Measurements from ENCODE around the gene PTCD3.
A peak's percentile ranks its signal among the peaks of the same experiment; 100 is the strongest.

Gene PTCD3

DNA sequence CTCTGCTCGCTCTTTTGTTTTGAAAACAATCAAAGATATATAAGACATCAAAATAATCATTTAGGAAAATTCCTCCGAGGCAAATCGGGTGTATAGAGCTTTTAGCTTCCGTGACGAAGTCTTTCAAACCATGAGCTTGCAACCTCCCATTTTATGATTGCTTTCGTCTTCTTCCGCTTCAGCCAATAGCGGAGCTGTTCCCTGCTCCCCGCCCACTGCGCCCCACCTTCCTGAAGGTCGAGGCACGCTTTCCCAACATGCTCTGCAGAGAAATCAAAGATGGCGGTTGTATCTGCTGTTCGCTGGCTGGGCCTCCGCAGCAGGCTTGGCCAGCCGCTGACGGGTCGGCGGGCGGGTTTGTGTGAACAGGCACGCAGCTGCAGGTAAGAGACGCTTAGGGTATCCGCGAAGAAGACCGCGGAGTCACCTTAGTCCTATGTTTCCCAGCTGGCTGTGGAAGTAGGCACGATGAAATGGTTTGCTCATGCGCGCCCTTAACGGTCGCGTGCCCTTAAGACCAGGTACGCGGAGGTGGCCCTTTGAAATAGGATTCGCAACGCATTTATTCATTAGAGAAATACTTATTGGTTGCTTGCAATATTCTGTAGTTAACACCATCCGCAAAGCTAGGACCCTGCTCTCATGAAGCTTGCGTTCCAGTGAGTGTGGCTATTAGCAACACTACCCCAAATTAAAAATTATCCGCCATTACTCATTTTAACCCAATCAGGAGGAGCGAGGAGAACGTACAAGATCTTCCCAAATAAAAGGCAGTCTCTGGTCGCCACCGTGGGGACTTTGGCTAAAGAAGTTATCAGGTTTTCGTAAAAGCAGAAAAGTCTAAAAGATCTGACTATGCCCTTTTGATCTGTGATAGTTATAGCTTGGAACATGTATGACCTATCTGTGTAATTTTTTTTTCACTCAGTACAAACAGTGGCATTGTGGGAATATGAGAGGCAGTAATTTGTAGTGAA, at the start of gene PTCD3:
Gene PTCD3, plus strand, starts transcription at position 267 of the 977 bp plus-strand sequence. Its CDS starts 13 bp downstream, at position 280.
- peak; percentile 98 for DNase-seq

DNA sequence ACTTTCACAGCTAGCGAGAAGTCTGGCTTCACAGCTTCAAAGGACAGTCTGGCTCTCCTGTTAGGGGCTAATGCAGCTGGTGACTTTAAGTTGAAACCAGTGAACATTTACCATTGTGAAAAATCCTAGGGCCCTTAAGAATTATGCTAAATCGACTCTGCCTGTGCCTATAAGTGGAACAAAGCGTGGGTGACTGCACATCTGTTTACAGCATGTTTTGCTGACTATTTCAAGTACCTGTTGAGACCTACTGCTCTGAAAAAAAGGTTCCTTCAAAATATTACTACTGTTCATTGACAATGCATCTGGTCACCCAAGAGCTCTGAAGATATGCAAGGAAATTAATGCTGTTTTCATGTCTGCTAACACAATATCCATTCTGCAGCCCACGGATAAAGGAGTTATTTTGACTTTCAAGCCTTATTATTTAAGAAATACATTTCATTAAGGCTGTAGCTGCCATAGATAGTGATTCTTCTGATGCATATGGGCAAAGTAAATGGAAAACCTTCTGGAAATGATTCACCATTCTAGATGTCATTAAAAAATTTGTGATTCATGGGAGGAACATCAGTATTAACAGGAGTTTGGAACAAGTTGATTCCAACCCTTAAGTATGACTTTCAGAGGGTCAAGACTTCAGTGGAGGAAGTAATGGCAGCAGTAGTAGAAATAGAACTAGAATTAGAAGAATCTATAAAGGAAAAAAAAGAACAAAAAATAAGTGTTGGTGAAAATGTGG, 49.3 kb upstream of the PTCD3 start:
- no peak for DNase-seq

DNA sequence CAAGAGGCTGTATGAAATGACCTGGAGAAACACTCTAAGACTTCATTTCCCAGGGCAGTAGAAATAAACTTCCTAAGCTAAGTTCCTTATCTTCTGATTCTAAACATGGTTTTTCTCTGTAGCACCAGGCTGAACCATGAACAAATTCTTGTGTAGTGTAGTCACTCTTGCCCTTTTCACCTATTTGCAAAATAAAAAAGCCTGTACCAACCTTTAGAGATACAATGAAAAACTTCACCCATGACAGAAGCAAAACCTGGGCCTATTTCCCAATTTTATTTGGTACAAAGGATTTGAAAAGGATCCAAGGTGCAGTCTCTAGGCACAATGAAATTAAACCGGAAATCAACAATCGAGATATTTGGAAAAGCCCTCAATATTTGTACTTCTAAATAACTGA, 44.0 kb upstream of the PTCD3 start:
- DNase-seq = no peak

DNA sequence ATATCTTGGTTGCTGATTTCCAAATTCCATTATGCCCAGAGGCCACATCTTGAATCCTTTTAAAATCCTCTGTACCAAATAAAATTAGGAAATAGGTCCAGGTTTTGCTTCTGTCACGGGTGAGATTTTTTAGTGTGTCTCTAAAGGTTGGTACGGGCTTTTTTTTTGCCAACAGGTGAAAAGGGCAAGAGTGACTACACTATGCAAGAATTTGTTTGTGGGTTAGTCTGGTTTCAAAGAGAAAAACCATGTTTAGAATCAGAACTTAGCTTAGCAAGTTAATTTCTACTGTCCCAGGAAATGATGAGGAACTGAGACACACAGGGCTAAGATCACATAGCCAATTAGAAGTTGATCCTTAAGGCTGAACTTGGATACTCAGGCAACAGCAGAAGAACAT, 42.0 kb upstream of the PTCD3 start:
- no peak for DNase-seq

DNA sequence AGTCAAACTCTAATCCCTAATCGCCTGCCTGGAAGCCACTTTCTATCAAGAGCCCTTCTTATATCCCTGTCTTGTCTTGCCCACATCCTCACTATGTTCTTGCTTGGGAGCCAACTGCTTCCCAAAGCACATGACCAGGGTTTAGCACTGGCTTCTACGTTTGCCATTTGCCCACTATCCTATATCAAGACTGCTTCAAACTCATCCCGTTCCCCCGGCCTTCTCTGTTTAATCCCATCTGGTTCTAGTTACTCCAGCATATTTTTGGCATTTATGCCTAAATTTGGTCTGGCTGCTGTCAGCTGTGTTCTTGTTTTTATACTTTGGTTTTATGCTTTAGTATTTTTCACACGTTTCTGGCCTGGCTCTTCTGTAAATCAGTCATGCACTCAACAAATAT, 40.5 kb upstream of the PTCD3 start:
- peak; percentile 42 for DNase-seq

DNA sequence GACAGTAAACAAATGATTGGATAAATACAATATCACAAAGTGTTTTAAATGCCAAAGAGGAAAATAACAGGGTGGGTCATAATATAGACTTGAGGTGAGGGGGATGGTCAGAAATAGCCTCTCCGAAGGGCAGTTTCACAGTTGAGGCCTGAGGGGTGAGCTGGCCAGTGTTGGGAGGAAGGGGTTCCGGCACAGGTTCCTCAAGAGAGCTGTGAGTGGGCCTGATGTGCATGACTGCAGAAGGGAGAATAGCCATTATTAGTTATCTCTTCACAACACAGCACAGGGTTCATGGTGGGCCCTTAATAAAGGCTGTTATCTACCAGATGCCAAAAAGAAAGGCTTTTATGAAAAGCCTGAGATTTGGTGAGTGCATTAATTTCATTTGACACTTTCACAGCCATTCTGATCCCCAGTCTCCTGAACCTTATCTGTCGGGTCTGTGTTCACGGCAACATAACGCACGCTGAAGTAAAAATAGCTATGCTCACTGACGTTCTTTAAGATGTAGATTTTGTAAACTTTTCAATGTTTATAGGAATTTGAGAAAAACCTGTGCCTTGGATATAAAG, 39.9 kb upstream of the PTCD3 start:
- DNase-seq = no peak

DNA sequence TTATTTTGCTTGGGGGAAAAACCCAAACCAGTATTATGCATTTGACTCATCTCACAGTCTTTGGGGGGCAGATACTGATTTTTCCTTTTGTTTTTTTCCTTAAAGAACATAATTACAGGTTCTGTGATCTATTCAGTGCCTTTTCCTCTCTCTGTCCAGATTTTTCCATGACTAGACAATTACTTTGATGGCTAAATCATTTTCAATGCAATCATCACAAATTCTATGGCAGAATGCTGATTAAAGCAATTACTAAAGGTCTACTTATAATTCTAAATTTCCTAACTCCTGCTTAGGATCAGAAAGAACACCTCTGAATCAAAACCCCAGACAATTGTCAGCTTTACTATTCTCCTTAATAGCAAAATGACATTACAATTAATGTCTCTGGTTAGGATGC, 39.1 kb upstream of the PTCD3 start:
- DNase-seq = no peak

DNA sequence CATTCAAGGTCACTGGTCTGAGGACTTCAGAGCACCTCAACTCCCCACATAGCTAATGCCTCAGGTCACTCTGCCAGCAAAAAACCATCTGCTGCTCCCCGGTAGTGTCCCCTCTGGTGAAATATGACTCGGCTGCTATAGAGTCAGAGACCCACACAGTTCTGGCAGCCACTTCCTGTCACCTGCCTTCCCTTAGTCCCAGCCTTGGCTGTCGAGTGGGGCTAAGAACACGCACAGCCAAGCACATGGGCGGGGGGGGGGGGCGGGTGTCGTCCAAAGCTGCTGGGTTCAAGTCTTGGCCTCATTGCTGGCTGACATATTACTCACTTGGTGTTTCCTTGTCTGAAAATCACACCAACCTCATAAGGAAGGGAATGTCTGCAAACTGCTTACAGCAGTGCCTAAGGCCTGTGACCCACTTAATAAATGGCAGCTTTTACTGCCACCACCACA, 37.9 kb upstream of the PTCD3 start:
- DNase-seq = no peak

DNA sequence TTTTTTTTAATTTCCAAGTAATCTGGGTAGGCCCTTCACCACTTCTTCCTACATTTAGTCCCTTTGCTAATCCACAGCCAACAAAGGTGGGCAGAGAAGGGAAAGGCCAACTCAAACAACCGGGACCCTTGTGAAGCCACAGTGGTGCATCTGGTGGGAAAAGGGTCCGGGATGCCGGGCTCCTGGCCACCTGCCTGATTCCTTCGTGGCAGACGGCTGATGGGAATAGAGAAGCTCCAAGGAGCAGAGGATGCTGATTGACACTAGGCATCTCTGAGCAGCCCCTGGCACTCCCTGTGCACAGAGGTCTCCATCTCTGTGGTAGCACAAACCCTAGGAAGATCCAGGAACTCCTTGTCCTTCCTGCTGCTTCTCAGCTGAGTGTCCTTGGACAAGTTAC, 37.4 kb upstream of the PTCD3 start:
- DNase-seq = no peak

DNA sequence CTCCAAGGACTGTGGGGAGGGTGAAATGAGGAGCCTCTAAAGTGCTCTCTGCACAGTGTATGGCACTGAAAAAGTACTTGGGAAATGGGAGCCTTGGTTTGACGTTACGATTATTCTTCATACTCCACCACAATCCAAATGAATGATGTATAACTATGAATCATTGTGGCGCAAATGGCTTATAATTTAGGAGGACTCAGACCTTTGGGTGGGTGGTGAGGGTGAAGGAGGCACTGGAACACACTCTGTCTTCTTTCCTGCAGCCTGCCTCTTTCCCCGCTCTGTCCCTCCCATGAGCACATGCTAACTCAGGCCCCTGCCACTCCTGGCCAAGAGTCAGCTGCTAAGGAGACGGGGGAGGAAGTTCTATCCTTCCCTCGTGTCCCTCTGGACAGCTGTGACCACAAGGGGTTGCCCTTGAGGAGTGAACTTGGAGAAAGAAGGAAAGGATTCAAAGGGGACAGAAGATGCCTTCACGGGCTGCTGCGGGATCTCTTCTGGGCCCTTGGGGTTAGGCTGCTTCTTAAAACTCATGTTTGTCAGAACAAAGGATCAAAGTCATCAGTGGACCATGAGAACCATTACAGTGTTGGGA, 36.8 kb upstream of the PTCD3 start:
- DNase-seq = no peak

DNA sequence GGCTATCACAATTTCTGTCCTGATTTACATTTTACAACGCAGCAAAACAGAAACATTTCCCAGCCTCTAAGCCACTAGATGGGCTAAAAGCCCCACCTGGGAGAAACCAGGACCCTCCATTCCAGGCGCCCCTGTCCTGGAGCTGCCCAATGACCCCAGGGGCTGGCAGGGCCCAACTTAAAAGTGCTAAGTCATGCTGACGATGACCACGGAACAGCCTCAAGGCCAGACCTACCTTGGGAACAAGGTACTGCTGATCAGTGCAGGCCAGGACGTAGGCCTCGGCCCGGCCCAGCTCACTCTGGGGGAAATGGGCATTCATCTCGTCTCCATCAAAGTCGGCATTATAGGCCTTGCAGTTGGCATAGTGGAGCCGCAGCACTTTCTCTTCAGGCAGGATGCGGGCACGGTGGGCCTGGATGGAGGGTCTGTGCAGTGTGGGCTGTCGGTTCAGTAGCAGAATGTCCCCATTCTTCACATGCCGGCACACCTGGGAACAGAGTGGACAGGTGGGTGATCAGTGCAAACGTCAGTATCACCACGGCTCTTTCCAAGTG, 36.2 kb upstream of the PTCD3 start:
- DNase-seq = no peak

DNA sequence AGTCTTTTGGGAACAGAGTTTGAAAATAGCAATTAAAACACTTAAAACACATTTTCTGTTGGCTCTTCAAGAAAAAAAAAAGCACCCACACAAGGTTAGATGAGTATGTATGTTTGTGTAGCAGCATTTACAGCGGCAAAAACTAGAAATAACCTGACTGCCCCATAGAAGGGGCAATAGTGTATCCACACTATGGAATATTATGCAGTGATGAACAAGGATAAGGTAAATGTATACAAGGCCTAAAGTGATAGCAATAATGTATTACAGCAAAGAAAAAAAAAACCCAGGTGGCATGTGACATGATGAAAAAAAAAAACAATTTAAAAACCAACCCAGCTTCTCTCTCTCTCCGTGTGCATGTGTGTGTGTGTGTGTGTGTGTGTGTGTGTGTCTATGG, 35.2 kb upstream of the PTCD3 start:
- DNase-seq = no peak

DNA sequence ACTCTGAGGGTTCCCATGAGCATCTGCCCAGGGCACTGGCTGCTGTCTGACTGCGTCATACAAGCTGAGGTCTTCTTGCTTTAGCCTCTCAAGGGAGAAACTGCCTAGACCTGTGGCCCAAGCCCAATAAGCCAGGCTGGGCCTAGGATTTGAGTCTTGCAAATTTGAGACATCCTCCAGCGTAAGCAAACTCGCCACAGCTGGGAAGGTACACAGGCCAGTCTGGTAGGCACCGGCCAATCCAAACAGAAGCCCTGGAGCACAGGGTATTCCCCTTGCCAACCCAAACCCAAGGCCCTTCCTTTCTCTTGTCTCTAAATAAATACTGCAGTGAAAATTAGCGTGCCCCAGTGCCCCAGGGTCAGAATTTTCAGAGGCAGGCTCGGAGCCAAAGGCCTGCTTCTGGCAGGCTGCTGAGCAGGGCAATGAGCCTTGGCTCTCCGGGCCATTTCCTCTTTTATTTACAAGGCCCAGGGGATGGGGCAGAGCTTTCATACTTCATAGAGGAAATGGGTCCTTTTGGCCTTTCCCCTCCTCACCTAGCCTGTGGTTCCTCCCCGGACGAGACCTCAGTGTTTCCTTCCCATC, 33.7 kb upstream of the PTCD3 start:
- no peak for DNase-seq

DNA sequence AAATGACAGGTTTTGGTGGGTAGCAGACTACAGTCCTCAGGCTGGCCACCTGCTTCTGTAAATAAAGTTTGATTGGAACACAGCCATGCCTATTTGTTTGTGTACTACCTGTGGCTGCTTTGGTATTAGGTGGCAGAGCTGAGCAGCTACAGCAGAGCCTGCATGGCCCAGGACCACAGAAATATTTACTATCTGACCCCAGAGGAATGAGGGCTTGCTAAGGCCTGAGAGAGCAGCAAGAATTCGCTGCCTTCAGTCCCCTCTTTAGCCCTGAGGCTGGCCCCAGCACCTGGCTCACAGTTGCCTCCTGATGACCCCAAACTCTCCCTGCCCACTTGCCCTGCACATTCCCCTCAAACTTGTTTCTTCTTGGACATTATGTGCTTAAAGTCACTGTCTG, 32.8 kb upstream of the PTCD3 start:
- DNase-seq = no peak

DNA sequence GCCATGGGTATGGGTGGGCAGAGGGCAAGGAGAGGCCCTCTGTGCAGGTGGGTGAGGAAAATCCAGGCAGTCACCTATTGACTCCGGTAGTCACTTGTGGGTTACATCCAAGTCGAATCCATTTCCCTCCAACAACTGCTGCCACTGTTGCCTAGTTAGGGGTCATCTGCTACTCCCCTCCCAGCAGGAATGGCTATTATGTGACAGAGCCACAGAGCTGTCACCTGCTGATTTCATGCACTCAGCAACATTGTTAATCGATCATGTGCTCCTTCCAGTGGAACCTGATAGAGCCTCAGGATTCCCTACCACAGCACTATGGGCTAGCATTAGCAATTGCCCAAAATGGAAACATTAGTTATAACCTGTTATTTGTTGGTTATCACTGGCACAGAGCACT, 31.8 kb upstream of the PTCD3 start:
- no peak for DNase-seq

DNA sequence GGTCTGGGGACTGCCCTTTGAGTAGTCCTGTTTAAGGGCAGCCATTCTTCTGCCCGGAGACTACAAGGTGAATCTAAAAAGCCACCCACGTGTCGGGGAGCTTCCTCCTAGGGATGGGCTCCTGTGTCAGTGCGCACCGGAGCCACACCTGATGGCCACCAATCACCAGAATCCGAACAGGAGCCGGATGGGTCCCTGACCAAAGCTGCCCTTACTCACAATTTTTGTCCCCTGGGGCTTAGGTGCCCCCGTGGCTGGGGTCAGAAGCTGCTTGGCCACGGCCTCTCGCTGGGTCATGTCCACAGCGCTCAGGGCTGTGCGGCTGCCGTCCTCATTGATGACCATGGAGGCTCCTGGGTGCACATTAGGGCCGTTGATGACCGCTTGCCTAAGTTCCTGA, 31.2 kb upstream of the PTCD3 start:
- DNase-seq = no peak

DNA sequence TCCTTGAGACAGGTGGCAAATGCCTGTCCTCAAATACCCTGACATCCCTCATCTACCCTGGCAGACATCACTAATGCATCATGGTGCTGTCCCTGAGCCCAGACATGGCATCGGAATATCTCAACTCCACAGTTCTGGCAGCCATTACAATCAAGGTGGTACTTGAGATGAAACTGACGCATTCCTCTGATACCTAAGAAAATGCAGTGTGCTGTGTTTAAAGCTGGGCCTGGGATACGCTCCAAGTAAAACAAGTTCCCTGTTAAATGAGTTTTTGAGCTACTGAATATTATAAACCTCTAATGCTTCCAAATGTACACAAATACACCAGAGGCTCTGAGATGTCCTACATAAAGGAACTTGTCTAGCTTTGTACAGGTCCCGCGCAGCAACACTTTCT, 30.1 kb upstream of the PTCD3 start:
- DNase-seq = no peak

DNA sequence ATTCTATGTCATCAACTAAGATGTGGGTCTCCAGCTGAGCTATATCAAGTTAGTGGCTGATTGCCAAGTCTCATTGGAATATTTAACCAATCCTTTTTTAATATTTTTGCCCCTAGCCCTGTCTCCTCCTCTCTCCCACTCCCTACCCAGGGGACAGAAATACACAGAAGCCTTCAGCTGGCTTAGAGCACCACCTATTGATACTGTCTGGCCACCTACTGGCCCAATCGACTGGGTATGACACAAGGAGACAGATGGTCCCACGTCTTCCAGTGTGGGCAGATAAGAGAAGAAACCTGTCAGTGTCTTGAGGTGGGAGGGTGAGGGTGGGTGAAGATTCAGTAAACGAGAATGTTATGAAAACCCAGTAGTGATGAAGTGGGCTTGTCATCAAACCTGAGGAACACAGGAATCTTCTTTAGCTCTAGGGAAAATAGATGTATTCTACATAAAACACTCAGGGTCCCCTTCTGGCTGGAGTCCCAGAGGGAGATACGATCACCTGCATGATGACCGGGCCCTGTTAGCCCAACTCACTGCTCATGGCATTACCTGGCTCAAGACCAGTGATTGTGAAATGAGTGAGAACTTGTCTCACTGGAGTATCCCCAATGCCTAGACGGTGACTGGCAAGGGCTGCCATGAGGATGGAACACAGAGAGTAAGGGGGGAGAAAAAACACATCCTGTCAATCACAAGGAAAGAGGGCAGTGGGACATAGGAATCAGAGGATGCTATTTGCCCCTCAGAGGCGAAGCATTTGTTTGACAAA, 27.1 kb upstream of the PTCD3 start:
- DNase-seq = peak; percentile 63

DNA sequence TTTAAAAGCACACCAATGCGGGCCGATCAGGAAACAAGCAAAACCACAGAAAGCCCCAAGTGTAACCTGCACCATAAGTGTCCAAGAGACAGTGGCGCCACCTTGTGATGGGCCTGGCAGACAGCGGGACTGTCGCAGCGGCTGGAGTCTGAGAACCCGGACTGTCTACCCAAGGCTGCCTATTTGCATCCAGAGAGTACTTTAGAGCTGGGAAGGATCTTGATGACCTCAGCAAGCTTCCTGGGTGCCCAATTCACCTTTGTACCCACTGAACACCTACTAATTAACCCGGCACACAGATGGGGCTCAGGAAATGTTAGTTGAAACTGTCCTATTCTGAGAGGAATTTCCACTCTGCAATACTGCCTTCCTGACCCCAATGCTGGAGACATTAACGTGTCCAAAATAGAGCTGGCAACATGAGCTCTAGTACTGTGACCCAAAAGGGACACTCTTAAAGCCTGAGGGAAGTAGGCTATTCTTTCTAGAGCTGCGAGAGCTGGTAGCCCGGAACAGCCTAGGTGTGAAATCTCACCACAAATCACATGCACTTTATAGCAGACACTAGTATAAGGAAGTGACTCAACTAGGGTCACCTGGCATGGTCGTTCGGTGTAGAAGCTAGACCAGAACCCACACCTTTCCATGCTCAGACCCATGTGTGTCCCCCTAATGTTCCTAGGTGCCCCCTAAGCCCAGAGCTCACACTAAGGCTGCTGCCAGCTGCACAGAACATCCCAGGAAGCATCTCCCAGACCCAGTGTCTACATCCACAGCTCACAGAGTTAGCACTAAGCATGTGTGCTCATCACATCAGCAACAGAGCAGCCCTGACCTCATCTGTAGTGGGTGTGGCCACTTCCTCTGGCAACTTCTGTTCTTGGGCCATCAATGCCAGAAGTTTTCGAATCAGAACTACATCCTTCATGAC, 25.8 kb upstream of the PTCD3 start:
- DNase-seq = peak; percentile 81

DNA sequence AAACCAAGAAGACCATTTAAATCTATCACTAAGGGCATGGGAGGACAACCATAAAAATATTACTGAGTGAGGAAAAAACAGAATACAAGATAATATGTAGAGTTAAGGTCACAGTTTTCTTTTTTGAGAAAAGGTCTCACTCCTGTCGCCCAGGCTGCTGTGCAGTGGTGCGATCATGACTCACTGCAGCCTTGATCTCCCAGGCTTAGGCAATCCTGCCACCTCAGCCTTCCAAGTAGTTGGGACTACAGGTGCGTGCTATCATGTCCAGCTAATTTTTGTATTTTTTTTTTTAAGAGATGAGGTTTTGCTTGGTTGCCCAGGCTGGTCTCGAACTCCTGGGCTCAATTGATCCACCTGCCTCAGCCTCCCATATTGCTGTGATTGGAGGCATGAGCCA, 24.3 kb upstream of the PTCD3 start:
- DNase-seq = no peak

DNA sequence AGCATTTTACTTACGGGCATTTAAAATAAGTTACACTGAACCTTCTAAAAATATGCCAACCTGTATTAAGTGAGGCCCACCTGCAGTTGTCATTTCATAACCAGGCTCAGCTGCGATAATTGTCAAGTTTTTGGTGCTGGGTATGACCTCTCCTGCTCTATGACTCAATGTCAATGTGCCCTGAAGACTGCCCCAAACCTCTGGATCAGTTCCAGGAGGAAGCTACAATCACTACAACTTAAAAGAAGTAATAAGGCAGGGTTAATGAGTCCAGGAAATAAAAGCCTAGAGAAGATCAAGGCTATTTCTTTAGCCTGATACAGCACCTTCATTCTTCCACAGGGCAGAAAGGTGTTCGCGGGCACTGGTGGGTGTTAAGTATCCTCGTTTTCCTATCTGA, 23.3 kb upstream of the PTCD3 start:
- DNase-seq = no peak
